Measurements from ENCODE around the gene LDB1.

DNA sequence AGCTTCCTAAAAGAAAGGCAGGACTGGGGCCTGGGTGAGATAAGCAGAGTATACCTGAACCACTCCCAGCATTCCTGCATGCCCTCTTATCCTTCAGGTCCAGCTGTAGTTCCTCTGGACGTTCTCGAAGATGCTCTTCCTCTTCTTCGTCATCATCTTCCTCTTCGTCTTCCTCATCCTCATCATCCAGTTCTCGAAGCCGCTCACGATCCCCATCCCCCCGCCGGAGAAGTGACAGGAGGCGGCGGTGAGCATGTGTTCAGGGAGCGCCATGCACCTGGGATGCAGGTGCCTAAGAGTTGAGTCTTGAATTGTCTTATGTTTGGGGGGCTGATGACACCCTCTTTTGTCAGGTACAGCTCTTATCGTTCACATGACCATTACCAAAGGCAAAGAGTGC is 28.1 kb upstream of the LDB1 start:
- no peak for TF ChIP-seq POLR2AphosphoS5 (IDR thresholded peaks at IDR 0.05; ENCODE audit: insufficient read depth, low read depth, low read length)
- no peak for TF ChIP-seq CTCF (IDR thresholded peaks at IDR 0.05; ENCODE audit: extremely low read depth in 1 of 2, insufficient read depth in 1 of 2, low read depth in 1 of 2, low read length in 2 of 2)
- TF ChIP-seq POLR2A (IDR thresholded peaks at IDR 0.05; ENCODE audit: low read depth, low read length): no peak
- no peak for TF ChIP-seq JUN (IDR thresholded peaks at IDR 0.05; ENCODE audit: borderline replicate concordance, insufficient read depth, insufficient read length, low read depth)
- TF ChIP-seq MAX (IDR thresholded peaks at IDR 0.05; ENCODE audit: insufficient read depth, insufficient read length): no peak
- no peak for TF ChIP-seq EZH2 (IDR thresholded peaks at IDR 0.05; ENCODE audit: borderline replicate concordance, low read depth, low read length, severe bottlenecking)
- TF ChIP-seq FOS (IDR thresholded peaks at IDR 0.05; ENCODE audit: borderline replicate concordance, insufficient read depth, low read length): no peak

All from endothelial cell of umbilical vein (primary cell).